ENCODE data around the gene ZGPAT.

ZGPAT gene

DNA sequence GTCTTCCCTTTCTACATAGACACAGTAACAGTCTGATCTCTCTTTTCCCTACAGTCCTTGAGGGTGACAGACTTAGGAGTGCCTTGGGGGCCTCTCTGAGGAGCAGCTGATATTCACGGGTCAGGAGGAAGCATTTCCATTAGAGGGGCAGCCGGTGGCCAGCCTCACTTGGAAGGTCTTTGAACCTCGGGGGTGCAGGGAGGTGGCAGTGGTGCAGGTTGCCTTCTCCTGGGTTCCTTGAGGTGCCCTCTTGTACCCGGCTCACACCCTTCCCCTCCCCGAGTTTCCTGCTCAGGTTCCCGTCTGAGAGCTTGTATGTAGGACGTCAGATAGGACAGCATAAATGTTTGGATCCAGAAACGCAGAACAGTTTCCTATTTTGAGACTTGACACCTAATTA is 47.2 kb upstream of the ZGPAT start:
- Histone ChIP-seq H3K79me1 (ENCODE audit: low read depth, low read length) (peaks cover 6% of the 10 kb centered on the region), H2AK5ac (ENCODE audit: low read depth, low read length) (no peak overlapping the region), H2BK120ac (ENCODE audit: low read depth, low read length) (no peak overlapping the region), H3K27me3 (ENCODE audit: control insufficient read depth in 3 of 3, insufficient read depth in 3 of 3, low read depth in 1 of 3, low read length in 3 of 3) (no peaks in the 10 kb centered on the region), H3K18ac (ENCODE audit: low read length) (no peak overlapping the region), H2AFZ (ENCODE audit: low read length) (no peak overlapping the region), H3K4me3 (ENCODE audit: low read length in 2 of 2) (no peak overlapping the region), H4K91ac (ENCODE audit: low read depth, low read length, poor library complexity) (no peak overlapping the region), H3K4ac (ENCODE audit: low read length) (no peak overlapping the region), H2BK5ac (ENCODE audit: low read length) (no peak overlapping the region), H2BK15ac (ENCODE audit: low read length) (no peak overlapping the region), H3K27ac (replicated peaks; ENCODE audit: low read length) (no peak overlapping the region), H3K9me3 (replicated peaks in 1 of 2; ENCODE audit: control insufficient read depth in 2 of 2, insufficient read depth in 1 of 2, low read depth in 1 of 2, low read length in 2 of 2) (no peaks in the 10 kb centered on the region), H3K23ac (ENCODE audit: low read depth, low read length, poor library complexity) (no peak overlapping the region), H2BK12ac (ENCODE audit: low read length) (no peak overlapping the region), H4K8ac (ENCODE audit: low read depth, low read length) (no peak overlapping the region), H3K4me2 (ENCODE audit: insufficient read depth, low read length, poor library complexity, severe bottlenecking) (no peak overlapping the region), H3K36me3 (replicated peaks in 1 of 2; ENCODE audit: control insufficient read depth in 2 of 2, insufficient read depth in 2 of 2, low read length in 2 of 2) (peaks cover 12 to 59% of the 10 kb centered on the region in 2 donors), H3K14ac (ENCODE audit: low read length) (no peak overlapping the region), H3K9ac (ENCODE audit: low read depth, low read length, poor library complexity) (no peak overlapping the region), H3K4me1 (ENCODE audit: control insufficient read depth in 2 of 2, insufficient read depth in 1 of 2, low read depth in 1 of 2, low read length in 2 of 2) (peaks cover 14 to 17% of the 10 kb centered on the region in 2 donors)
- DNase-seq (ENCODE audit: low spot score) = no peak
- no CpG with 5 or more reads among the region's 8 CpGs for WGBS, 2 donors (ENCODE audit: extremely low coverage in 2 of 2, insufficient read length in 2 of 2, insufficient replicate concordance in 1 of 2)

DNA sequence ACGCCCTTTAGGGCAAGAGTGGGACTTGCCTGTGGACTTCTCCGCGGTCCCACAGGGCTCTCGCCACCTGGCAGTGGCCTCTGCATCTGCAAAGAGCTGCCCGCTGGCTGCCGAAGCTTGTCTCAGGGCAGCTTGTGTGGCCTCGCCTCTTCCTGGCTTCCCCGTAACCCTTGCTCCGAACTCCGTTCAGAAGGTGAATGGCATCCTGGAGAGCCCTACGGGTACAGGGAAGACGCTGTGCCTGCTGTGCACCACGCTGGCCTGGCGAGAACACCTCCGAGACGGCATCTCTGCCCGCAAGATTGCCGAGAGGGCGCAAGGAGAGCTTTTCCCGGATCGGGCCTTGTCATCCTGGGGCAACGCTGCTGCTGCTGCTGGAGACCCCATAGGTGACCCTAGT is 46.7 kb upstream of the ZGPAT start:
- no peak overlapping the region for H2BK15ac ChIP-seq (ENCODE audit: low read length)
- H3K4me1 ChIP-seq (ENCODE audit: control insufficient read depth in 2 of 2, insufficient read depth in 1 of 2, low read depth in 1 of 2, low read length in 2 of 2) = peaks cover 14 to 17% of the 10 kb centered on the region in 2 donors
- no peak overlapping the region for H3K14ac ChIP-seq (ENCODE audit: low read length)
- H3K18ac ChIP-seq (ENCODE audit: low read length) = no peak overlapping the region
- H3K23ac ChIP-seq (ENCODE audit: low read depth, low read length, poor library complexity) = no peak overlapping the region
- no peak overlapping the region for H3K27ac ChIP-seq (replicated peaks; ENCODE audit: low read length)
- H3K36me3 ChIP-seq (replicated peaks in 1 of 2; ENCODE audit: control insufficient read depth in 2 of 2, insufficient read depth in 2 of 2, low read length in 2 of 2) = peaks cover 15 to 64% of the 10 kb centered on the region in 2 donors
- peak overlapping the region; percentile 60 for H3K9ac ChIP-seq (ENCODE audit: low read depth, low read length, poor library complexity)
- WGBS, 2 donors (ENCODE audit: extremely low coverage in 2 of 2, insufficient read length in 2 of 2, insufficient replicate concordance in 1 of 2) = no CpG with 5 or more reads among the region's 22 CpGs
- H3K4ac ChIP-seq (ENCODE audit: low read length) = no peak overlapping the region
- no peak overlapping the region for H2BK12ac ChIP-seq (ENCODE audit: low read length)
- H2AK5ac ChIP-seq (ENCODE audit: low read depth, low read length) = peak overlapping the region; percentile 21
- DNase-seq (ENCODE audit: low spot score) = no peak
- H3K9me3 ChIP-seq (replicated peaks in 1 of 2; ENCODE audit: control insufficient read depth in 2 of 2, insufficient read depth in 1 of 2, low read depth in 1 of 2, low read length in 2 of 2) = peaks cover 0 to under 1% of the 10 kb centered on the region in 2 donors
- H3K4me2 ChIP-seq (ENCODE audit: insufficient read depth, low read length, poor library complexity, severe bottlenecking) = no peak overlapping the region
- H4K91ac ChIP-seq (ENCODE audit: low read depth, low read length, poor library complexity) = no peak overlapping the region
- no peak overlapping the region for H3K4me3 ChIP-seq (ENCODE audit: low read length in 2 of 2)
- no peak overlapping the region for H2BK5ac ChIP-seq (ENCODE audit: low read length)
- no peak overlapping the region for H2BK120ac ChIP-seq (ENCODE audit: low read depth, low read length)
- peaks cover 8% of the 10 kb centered on the region for H3K79me1 ChIP-seq (ENCODE audit: low read depth, low read length)
- no peaks in the 10 kb centered on the region for H3K27me3 ChIP-seq (ENCODE audit: control insufficient read depth in 3 of 3, insufficient read depth in 3 of 3, low read depth in 1 of 3, low read length in 3 of 3)
- H2AFZ ChIP-seq (ENCODE audit: low read length) = no peak overlapping the region
- no peak overlapping the region for H4K8ac ChIP-seq (ENCODE audit: low read depth, low read length)

DNA sequence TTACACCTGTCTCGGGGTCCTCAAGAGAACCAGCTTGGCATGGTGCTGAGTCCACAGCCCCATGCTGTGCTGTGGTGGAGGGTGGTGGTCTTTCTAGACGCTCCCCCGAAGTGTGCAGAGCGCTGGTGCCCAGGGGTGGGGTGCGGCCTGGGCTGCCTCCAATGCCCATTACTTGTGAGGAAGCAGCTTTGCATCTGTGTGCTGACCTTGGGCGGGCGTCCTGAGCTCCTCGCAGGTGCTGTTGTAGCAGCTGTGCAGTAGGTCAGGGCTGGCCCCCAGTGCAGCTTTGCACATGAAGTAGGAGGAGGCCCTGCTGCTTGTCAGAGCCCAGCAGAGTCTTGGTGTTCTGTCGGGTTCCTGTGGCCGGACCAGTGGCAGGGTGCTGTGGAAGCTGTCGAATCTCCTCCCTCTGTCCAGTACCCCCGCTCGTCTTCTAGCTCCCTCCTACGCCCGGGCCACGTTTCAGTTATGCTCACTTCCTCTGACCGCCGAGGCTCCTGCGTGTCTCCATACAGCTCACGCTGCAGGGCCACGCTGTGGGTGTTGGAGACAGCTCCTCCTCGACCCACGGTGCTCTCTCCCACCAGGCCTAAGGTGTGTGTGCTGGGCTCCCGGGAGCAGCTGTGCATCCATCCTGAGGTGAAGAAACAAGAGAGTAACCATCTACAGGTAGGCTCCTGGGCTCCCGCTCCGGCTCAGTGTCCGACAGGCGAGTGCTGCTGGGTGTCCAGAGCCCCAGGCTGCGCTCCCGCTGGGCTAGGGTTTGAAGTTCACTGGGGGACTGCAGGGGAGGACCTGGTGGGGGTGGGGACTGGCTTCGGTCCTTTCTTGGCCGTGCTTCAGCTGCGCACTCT is 45.7 kb upstream of the ZGPAT start:
- no peak overlapping the region for H2BK12ac ChIP-seq (ENCODE audit: low read length)
- H2AK5ac ChIP-seq (ENCODE audit: low read depth, low read length) = no peak overlapping the region
- H3K36me3 ChIP-seq (replicated peaks in 1 of 2; ENCODE audit: control insufficient read depth in 2 of 2, insufficient read depth in 2 of 2, low read length in 2 of 2) = peaks cover 17 to 71% of the 10 kb centered on the region in 2 donors
- no peak overlapping the region for H3K4me2 ChIP-seq (ENCODE audit: insufficient read depth, low read length, poor library complexity, severe bottlenecking)
- no peak overlapping the region for H2BK15ac ChIP-seq (ENCODE audit: low read length)
- H4K91ac ChIP-seq (ENCODE audit: low read depth, low read length, poor library complexity) = no peak overlapping the region
- peaks cover 8% of the 10 kb centered on the region for H3K79me1 ChIP-seq (ENCODE audit: low read depth, low read length)
- no peak for DNase-seq (ENCODE audit: low spot score)
- H2AFZ ChIP-seq (ENCODE audit: low read length) = no peak overlapping the region
- H3K23ac ChIP-seq (ENCODE audit: low read depth, low read length, poor library complexity) = no peak overlapping the region
- peak overlapping the region; percentile 82 for H2BK5ac ChIP-seq (ENCODE audit: low read length)
- no peak overlapping the region for H3K9ac ChIP-seq (ENCODE audit: low read depth, low read length, poor library complexity)
- H3K4ac ChIP-seq (ENCODE audit: low read length) = no peak overlapping the region
- WGBS, 2 donors (ENCODE audit: extremely low coverage in 2 of 2, insufficient read length in 2 of 2, insufficient replicate concordance in 1 of 2) = no CpG with 5 or more reads among the region's 33 CpGs
- peaks cover 12 to 17% of the 10 kb centered on the region in 2 donors for H3K4me1 ChIP-seq (ENCODE audit: control insufficient read depth in 2 of 2, insufficient read depth in 1 of 2, low read depth in 1 of 2, low read length in 2 of 2)
- no peak overlapping the region for H3K18ac ChIP-seq (ENCODE audit: low read length)
- H3K27me3 ChIP-seq (ENCODE audit: control insufficient read depth in 3 of 3, insufficient read depth in 3 of 3, low read depth in 1 of 3, low read length in 3 of 3) = no peaks in the 10 kb centered on the region
- H3K9me3 ChIP-seq (replicated peaks in 1 of 2; ENCODE audit: control insufficient read depth in 2 of 2, insufficient read depth in 1 of 2, low read depth in 1 of 2, low read length in 2 of 2) = peaks cover 0 to 1% of the 10 kb centered on the region in 2 donors
- H3K4me3 ChIP-seq (ENCODE audit: low read length in 2 of 2) = no peak overlapping the region
- H4K8ac ChIP-seq (ENCODE audit: low read depth, low read length) = no peak overlapping the region
- no peak overlapping the region for H3K14ac ChIP-seq (ENCODE audit: low read length)
- H3K27ac ChIP-seq (replicated peaks; ENCODE audit: low read length) = no peak overlapping the region
- no peak overlapping the region for H2BK120ac ChIP-seq (ENCODE audit: low read depth, low read length)

DNA sequence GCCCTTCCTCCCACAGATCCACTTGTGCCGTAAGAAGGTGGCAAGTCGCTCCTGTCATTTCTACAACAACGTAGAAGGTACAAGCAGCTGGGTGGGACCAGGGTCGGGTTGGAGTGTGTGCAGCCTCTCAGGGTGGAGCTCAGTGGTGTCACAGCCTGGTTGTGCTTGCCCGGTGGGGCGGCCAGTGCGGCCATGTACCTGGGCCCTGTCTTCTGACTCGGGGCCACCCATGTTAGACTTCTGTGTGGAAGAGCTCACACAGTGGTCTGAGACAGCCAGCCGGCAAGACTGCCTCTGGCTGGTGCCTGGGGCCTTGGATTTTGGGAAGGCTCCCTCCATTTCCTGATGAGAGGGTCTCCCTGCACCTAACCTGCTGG is 45.0 kb upstream of the ZGPAT start:
- no peak overlapping the region for H3K9ac ChIP-seq (ENCODE audit: low read depth, low read length, poor library complexity)
- no peak overlapping the region for H3K4me3 ChIP-seq (ENCODE audit: low read length in 2 of 2)
- no peak overlapping the region for H2BK15ac ChIP-seq (ENCODE audit: low read length)
- peaks cover 0 to 1% of the 10 kb centered on the region in 2 donors for H3K9me3 ChIP-seq (replicated peaks in 1 of 2; ENCODE audit: control insufficient read depth in 2 of 2, insufficient read depth in 1 of 2, low read depth in 1 of 2, low read length in 2 of 2)
- H3K4me2 ChIP-seq (ENCODE audit: insufficient read depth, low read length, poor library complexity, severe bottlenecking) = no peak overlapping the region
- peaks cover 19 to 77% of the 10 kb centered on the region in 2 donors for H3K36me3 ChIP-seq (replicated peaks in 1 of 2; ENCODE audit: control insufficient read depth in 2 of 2, insufficient read depth in 2 of 2, low read length in 2 of 2)
- no peak overlapping the region for H3K14ac ChIP-seq (ENCODE audit: low read length)
- H2BK120ac ChIP-seq (ENCODE audit: low read depth, low read length) = no peak overlapping the region
- no peak overlapping the region for H3K18ac ChIP-seq (ENCODE audit: low read length)
- peaks cover 8% of the 10 kb centered on the region for H3K79me1 ChIP-seq (ENCODE audit: low read depth, low read length)
- no peak overlapping the region for H2AK5ac ChIP-seq (ENCODE audit: low read depth, low read length)
- no peak for DNase-seq (ENCODE audit: low spot score)
- H2BK5ac ChIP-seq (ENCODE audit: low read length) = no peak overlapping the region
- H3K27ac ChIP-seq (replicated peaks; ENCODE audit: low read length) = no peak overlapping the region
- no CpG with 5 or more reads among the region's 9 CpGs for WGBS, 2 donors (ENCODE audit: extremely low coverage in 2 of 2, insufficient read length in 2 of 2, insufficient replicate concordance in 1 of 2)
- H2BK12ac ChIP-seq (ENCODE audit: low read length) = no peak overlapping the region
- no peak overlapping the region for H3K23ac ChIP-seq (ENCODE audit: low read depth, low read length, poor library complexity)
- H3K27me3 ChIP-seq (ENCODE audit: control insufficient read depth in 3 of 3, insufficient read depth in 3 of 3, low read depth in 1 of 3, low read length in 3 of 3) = no peaks in the 10 kb centered on the region
- peaks cover 6 to 17% of the 10 kb centered on the region in 2 donors for H3K4me1 ChIP-seq (ENCODE audit: control insufficient read depth in 2 of 2, insufficient read depth in 1 of 2, low read depth in 1 of 2, low read length in 2 of 2)
- no peak overlapping the region for H3K4ac ChIP-seq (ENCODE audit: low read length)
- peak overlapping the region; percentile 17 for H4K8ac ChIP-seq (ENCODE audit: low read depth, low read length)
- no peak overlapping the region for H2AFZ ChIP-seq (ENCODE audit: low read length)
- no peak overlapping the region for H4K91ac ChIP-seq (ENCODE audit: low read depth, low read length, poor library complexity)

Measured in neuronal stem cell (in vitro differentiated cells).